ENCODE results near the gene ASAP2. TPM values are rescaled to one million over a fixed set of nuclear protein-coding genes. Genes with fewer than 3 reads are reported as not detected.

ASAP2 gene
- total and polyA plus RNA-seq, 2 donors (not counting 1 experiment from before 2014, with no cell fraction given): 0.04 TPM; not detected in 1

- Histone ChIP-seq H2AFZ (ENCODE audit: insufficient read depth, low read depth, low read length, poor library complexity, severe bottlenecking) (no peak overlapping the region), H3K36me3 (replicated peaks in 1 of 2; ENCODE audit: control extremely low read depth in 1 of 2, control insufficient read depth in 1 of 2, extremely low read depth in 1 of 2, insufficient read depth in 2 of 2, low read length in 1 of 2) (no peaks in the 10 kb centered on the region), H3K27ac (ENCODE audit: low read length in 2 of 2) (no peak overlapping the region), H3K27me3 (replicated peaks in 1 of 4; ENCODE audit: control extremely low read depth in 1 of 4, control insufficient read depth in 3 of 4, insufficient read depth in 4 of 4, low read length in 3 of 4) (no peaks in the 10 kb centered on the region), H3K9me3 (ENCODE audit: control extremely low read depth in 1 of 3, control insufficient read depth in 2 of 3, insufficient read depth in 1 of 3, low read length in 2 of 3) (no peaks in the 10 kb centered on the region), H3K4me1 (ENCODE audit: control insufficient read depth in 2 of 2, insufficient read depth in 2 of 2, low read length in 2 of 2) (no peaks in the 10 kb centered on the region), H4K20me1 (ENCODE audit: control insufficient read depth, insufficient read depth, low read length, poor library complexity, severe bottlenecking) (no peaks in the 10 kb centered on the region), H3K9ac (ENCODE audit: low read length) (no peak overlapping the region), H3K4me2 (replicated peaks; ENCODE audit: low read depth, low read length, poor library complexity, severe bottlenecking) (no peak overlapping the region), H3K4me3 (ENCODE audit: control extremely low read depth in 1 of 5, extremely low read depth in 1 of 5, insufficient read depth in 1 of 5, low read depth in 2 of 5, low read length in 4 of 5) (no peak overlapping the region), H3K79me2 (ENCODE audit: control insufficient read depth, insufficient read depth, low read length) (no peaks in the 10 kb centered on the region)
- CTCF ChIA-PET: no interaction called here
- DNase-seq: no peak
- POLR2A ChIA-PET: no interaction called here
- intact Hi-C loops (cut with micrococcal nuclease): no loop called here
- Mint-ChIP-seq H3K27me3 (peaks cover 6% of the 10 kb centered on the region), H3K4me3 (no peak overlapping the region), H3K9me3 (ENCODE audit: insufficient read depth) (no peaks in the 10 kb centered on the region), H3K4me1 (no peaks in the 10 kb centered on the region), H3K27ac (no peak overlapping the region)
- no peak for ATAC-seq (ENCODE audit: low read depth)
- no peak for TF ChIP-seq EZH2 (IDR thresholded peaks at IDR 0.05; ENCODE audit: borderline replicate concordance, insufficient read depth, low read depth, low read length, poor library complexity, severe bottlenecking)
- TF ChIP-seq, protein P1, sequence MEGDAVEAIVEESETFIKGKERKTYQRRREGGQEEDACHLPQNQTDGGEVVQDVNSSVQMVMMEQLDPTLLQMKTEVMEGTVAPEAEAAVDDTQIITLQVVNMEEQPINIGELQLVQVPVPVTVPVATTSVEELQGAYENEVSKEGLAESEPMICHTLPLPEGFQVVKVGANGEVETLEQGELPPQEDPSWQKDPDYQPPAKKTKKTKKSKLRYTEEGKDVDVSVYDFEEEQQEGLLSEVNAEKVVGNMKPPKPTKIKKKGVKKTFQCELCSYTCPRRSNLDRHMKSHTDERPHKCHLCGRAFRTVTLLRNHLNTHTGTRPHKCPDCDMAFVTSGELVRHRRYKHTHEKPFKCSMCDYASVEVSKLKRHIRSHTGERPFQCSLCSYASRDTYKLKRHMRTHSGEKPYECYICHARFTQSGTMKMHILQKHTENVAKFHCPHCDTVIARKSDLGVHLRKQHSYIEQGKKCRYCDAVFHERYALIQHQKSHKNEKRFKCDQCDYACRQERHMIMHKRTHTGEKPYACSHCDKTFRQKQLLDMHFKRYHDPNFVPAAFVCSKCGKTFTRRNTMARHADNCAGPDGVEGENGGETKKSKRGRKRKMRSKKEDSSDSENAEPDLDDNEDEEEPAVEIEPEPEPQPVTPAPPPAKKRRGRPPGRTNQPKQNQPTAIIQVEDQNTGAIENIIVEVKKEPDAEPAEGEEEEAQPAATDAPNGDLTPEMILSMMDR (IDR thresholded peaks at IDR 0.05): no peak
- 89% methylated on average over 4 of the region's 6 CpGs for WGBS (ENCODE audit: insufficient coverage)
These were observed 140.8 kb downstream of the ASAP2 start for GRCh38 chr2:9347411-9347881.

DNA sequence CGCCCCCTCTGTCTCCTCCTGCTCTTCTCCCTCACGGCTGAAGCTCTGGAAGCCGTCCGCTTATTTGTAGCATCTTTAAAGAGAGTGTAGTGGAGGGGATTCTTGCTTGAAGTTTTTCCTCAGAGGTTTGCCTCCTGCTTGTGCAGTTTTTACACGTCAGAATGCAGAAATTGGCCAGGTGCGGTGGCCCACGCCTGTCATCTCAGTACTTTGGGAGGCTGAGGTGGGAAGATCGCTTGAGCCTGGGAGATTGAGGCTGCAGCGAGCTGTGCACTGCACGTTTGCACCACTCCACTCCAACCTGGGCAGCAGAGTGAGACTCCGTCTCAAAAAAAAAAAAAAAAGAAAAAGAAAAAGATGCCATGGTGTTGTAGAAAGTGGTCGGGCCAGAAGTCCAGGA, 147.7 kb downstream of the ASAP2 start:
- intact Hi-C loops (cut with micrococcal nuclease): no loop called here
- H3K9ac ChIP-seq (ENCODE audit: low read length): no peak overlapping the region
- H3K4me3 ChIP-seq (ENCODE audit: control extremely low read depth in 1 of 5, extremely low read depth in 1 of 5, insufficient read depth in 1 of 5, low read depth in 2 of 5, low read length in 4 of 5): no peak overlapping the region
- H3K4me2 ChIP-seq (replicated peaks; ENCODE audit: low read depth, low read length, poor library complexity, severe bottlenecking): no peak overlapping the region
- no peak overlapping the region for H3K27ac Mint-ChIP-seq
- no peaks in the 10 kb centered on the region for H3K79me2 ChIP-seq (ENCODE audit: control insufficient read depth, insufficient read depth, low read length)
- ChIA-PET POLR2A (no interaction called here), CTCF (no interaction called here)
- H3K4me1 Mint-ChIP-seq: peaks cover 2% of the 10 kb centered on the region
- ATAC-seq (ENCODE audit: low read depth): no peak
- TF ChIP-seq EZH2 (IDR thresholded peaks at IDR 0.05; ENCODE audit: borderline replicate concordance, insufficient read depth, low read depth, low read length, poor library complexity, severe bottlenecking): no peak
- TF ChIP-seq, protein P1 (IDR thresholded peaks at IDR 0.05): no peak
- no peaks in the 10 kb centered on the region for H3K9me3 ChIP-seq (ENCODE audit: control extremely low read depth in 1 of 3, control insufficient read depth in 2 of 3, insufficient read depth in 1 of 3, low read length in 2 of 3)
- no peak overlapping the region for H3K4me3 Mint-ChIP-seq
- no peaks in the 10 kb centered on the region for H3K9me3 Mint-ChIP-seq (ENCODE audit: insufficient read depth)
- no peaks in the 10 kb centered on the region for H3K36me3 ChIP-seq (replicated peaks in 1 of 2; ENCODE audit: control extremely low read depth in 1 of 2, control insufficient read depth in 1 of 2, extremely low read depth in 1 of 2, insufficient read depth in 2 of 2, low read length in 1 of 2)
- WGBS (ENCODE audit: insufficient coverage): 100% methylated on average over 3 of the region's 12 CpGs
- H3K4me1 ChIP-seq (ENCODE audit: control insufficient read depth in 2 of 2, insufficient read depth in 2 of 2, low read length in 2 of 2): no peaks in the 10 kb centered on the region
- no peak overlapping the region for H2AFZ ChIP-seq (ENCODE audit: insufficient read depth, low read depth, low read length, poor library complexity, severe bottlenecking)
- H3K27me3 Mint-ChIP-seq: peaks cover 25% of the 10 kb centered on the region
- no peak for DNase-seq
- peaks cover 0 to 2% (median 0%) of the 10 kb centered on the region in 4 experiments for H3K27me3 ChIP-seq (replicated peaks in 1 of 4; ENCODE audit: control extremely low read depth in 1 of 4, control insufficient read depth in 3 of 4, insufficient read depth in 4 of 4, low read length in 3 of 4)
- H3K27ac ChIP-seq (ENCODE audit: low read length in 2 of 2): no peak overlapping the region
- H4K20me1 ChIP-seq (ENCODE audit: control insufficient read depth, insufficient read depth, low read length, poor library complexity, severe bottlenecking): no peaks in the 10 kb centered on the region
